ENCODE results near the gene CCDC89.

Gene CCDC89

DNA sequence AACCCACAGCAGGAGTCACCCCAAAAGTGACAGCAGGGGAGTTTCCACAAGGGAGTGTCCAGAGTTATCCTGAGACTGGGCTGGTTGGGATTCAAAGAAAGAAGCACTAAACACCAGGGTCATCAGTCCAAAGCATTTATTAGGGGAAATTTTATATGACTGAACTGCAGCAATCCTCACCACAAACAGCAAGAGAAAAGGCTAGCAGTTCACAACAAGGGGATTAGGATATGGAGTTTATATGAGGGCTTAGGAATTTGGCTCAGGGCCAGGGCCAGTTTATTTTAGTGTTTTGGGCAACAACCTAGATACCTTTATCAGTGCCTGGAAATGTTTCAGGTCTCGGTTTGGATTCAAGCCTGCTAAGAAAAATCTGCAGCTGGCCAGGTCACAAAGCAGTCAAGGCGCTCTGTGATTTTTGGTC lies 42.8 kb downstream of the CCDC89 start (continued):
- TF ChIP-seq, protein P1, sequence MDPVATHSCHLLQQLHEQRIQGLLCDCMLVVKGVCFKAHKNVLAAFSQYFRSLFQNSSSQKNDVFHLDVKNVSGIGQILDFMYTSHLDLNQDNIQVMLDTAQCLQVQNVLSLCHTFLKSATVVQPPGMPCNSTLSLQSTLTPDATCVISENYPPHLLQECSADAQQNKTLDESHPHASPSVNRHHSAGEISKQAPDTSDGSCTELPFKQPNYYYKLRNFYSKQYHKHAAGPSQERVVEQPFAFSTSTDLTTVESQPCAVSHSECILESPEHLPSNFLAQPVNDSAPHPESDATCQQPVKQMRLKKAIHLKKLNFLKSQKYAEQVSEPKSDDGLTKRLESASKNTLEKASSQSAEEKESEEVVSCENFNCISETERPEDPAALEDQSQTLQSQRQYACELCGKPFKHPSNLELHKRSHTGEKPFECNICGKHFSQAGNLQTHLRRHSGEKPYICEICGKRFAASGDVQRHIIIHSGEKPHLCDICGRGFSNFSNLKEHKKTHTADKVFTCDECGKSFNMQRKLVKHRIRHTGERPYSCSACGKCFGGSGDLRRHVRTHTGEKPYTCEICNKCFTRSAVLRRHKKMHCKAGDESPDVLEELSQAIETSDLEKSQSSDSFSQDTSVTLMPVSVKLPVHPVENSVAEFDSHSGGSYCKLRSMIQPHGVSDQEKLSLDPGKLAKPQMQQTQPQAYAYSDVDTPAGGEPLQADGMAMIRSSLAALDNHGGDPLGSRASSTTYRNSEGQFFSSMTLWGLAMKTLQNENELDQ (tag by site-specific recombination; IDR thresholded peaks at IDR 0.05; ENCODE audit: low read depth), result no peak
- TF ChIP-seq TCF7L2 (IDR thresholded peaks at IDR 0.05; ENCODE audit: borderline replicate concordance, low read depth, low read length) (no peak), ZIC2 (tag by site-specific recombination; IDR thresholded peaks at IDR 0.05) (no peak), ZNF169 (tag by site-specific recombination; IDR thresholded peaks at IDR 0.05) (no peak), ZNF266 (tag by site-specific recombination; IDR thresholded peaks at IDR 0.05; ENCODE audit: low read depth) (no peak), GLIS1 (tag by site-specific recombination; IDR thresholded peaks at IDR 0.05) (no peak), ZNF548 (tag by site-specific recombination; IDR thresholded peaks at IDR 0.05) (no peak), FEZF1 (tag by site-specific recombination; IDR thresholded peaks at IDR 0.05) (peak; percentile 88), RBAK (tag by site-specific recombination; IDR thresholded peaks at IDR 0.05) (no peak), ZNF561 (tag by site-specific recombination; IDR thresholded peaks at IDR 0.05; ENCODE audit: borderline replicate concordance) (no peak), ZNF660 (tag by site-specific recombination; IDR thresholded peaks at IDR 0.05) (peak; percentile 47; the same call in 1 of the 2 replicates), ZNF335 (tag by site-specific recombination; conservative IDR thresholded peaks at IDR 0.05) (peak; percentile 61), BCL11A (tag by site-specific recombination; IDR thresholded peaks at IDR 0.05; ENCODE audit: low read depth) (no peak), ZNF510 (tag by site-specific recombination; IDR thresholded peaks at IDR 0.05; ENCODE audit: insufficient replicate concordance) (no peak), SP3 (tag by site-specific recombination; IDR thresholded peaks at IDR 0.05) (no peak), ZEB2 (tag by site-specific recombination; IDR thresholded peaks at IDR 0.05) (no peak), SP7 (tag by site-specific recombination; IDR thresholded peaks at IDR 0.05) (peak; percentile 68), ZNF404 (tag by site-specific recombination; IDR thresholded peaks at IDR 0.05) (no peak), ZNF785 (tag by site-specific recombination; IDR thresholded peaks at IDR 0.05) (no peak), ZNF837 (tag by site-specific recombination; IDR thresholded peaks at IDR 0.05) (no peak), ZNF555 (tag by site-specific recombination; conservative IDR thresholded peaks at IDR 0.05) (no peak), MZF1 (tag by site-specific recombination; IDR thresholded peaks at IDR 0.05; ENCODE audit: borderline replicate concordance) (peak; percentile 79; the same call in 1 of the 2 replicates)
- TF ChIP-seq, protein P2, sequence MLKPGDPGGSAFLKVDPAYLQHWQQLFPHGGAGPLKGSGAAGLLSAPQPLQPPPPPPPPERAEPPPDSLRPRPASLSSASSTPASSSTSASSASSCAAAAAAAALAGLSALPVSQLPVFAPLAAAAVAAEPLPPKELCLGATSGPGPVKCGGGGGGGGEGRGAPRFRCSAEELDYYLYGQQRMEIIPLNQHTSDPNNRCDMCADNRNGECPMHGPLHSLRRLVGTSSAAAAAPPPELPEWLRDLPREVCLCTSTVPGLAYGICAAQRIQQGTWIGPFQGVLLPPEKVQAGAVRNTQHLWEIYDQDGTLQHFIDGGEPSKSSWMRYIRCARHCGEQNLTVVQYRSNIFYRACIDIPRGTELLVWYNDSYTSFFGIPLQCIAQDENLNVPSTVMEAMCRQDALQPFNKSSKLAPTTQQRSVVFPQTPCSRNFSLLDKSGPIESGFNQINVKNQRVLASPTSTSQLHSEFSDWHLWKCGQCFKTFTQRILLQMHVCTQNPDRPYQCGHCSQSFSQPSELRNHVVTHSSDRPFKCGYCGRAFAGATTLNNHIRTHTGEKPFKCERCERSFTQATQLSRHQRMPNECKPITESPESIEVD (tag by site-specific recombination; IDR thresholded peaks at IDR 0.05), result peak; percentile 43
- TF ChIP-seq, protein P3, sequence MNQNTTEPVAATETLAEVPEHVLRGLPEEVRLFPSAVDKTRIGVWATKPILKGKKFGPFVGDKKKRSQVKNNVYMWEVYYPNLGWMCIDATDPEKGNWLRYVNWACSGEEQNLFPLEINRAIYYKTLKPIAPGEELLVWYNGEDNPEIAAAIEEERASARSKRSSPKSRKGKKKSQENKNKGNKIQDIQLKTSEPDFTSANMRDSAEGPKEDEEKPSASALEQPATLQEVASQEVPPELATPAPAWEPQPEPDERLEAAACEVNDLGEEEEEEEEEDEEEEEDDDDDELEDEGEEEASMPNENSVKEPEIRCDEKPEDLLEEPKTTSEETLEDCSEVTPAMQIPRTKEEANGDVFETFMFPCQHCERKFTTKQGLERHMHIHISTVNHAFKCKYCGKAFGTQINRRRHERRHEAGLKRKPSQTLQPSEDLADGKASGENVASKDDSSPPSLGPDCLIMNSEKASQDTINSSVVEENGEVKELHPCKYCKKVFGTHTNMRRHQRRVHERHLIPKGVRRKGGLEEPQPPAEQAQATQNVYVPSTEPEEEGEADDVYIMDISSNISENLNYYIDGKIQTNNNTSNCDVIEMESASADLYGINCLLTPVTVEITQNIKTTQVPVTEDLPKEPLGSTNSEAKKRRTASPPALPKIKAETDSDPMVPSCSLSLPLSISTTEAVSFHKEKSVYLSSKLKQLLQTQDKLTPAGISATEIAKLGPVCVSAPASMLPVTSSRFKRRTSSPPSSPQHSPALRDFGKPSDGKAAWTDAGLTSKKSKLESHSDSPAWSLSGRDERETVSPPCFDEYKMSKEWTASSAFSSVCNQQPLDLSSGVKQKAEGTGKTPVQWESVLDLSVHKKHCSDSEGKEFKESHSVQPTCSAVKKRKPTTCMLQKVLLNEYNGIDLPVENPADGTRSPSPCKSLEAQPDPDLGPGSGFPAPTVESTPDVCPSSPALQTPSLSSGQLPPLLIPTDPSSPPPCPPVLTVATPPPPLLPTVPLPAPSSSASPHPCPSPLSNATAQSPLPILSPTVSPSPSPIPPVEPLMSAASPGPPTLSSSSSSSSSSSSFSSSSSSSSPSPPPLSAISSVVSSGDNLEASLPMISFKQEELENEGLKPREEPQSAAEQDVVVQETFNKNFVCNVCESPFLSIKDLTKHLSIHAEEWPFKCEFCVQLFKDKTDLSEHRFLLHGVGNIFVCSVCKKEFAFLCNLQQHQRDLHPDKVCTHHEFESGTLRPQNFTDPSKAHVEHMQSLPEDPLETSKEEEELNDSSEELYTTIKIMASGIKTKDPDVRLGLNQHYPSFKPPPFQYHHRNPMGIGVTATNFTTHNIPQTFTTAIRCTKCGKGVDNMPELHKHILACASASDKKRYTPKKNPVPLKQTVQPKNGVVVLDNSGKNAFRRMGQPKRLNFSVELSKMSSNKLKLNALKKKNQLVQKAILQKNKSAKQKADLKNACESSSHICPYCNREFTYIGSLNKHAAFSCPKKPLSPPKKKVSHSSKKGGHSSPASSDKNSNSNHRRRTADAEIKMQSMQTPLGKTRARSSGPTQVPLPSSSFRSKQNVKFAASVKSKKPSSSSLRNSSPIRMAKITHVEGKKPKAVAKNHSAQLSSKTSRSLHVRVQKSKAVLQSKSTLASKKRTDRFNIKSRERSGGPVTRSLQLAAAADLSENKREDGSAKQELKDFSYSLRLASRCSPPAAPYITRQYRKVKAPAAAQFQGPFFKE (tag by site-specific recombination; IDR thresholded peaks at IDR 0.05; ENCODE audit: borderline replicate concordance), result no peak
- TF ChIP-seq, protein P4, sequence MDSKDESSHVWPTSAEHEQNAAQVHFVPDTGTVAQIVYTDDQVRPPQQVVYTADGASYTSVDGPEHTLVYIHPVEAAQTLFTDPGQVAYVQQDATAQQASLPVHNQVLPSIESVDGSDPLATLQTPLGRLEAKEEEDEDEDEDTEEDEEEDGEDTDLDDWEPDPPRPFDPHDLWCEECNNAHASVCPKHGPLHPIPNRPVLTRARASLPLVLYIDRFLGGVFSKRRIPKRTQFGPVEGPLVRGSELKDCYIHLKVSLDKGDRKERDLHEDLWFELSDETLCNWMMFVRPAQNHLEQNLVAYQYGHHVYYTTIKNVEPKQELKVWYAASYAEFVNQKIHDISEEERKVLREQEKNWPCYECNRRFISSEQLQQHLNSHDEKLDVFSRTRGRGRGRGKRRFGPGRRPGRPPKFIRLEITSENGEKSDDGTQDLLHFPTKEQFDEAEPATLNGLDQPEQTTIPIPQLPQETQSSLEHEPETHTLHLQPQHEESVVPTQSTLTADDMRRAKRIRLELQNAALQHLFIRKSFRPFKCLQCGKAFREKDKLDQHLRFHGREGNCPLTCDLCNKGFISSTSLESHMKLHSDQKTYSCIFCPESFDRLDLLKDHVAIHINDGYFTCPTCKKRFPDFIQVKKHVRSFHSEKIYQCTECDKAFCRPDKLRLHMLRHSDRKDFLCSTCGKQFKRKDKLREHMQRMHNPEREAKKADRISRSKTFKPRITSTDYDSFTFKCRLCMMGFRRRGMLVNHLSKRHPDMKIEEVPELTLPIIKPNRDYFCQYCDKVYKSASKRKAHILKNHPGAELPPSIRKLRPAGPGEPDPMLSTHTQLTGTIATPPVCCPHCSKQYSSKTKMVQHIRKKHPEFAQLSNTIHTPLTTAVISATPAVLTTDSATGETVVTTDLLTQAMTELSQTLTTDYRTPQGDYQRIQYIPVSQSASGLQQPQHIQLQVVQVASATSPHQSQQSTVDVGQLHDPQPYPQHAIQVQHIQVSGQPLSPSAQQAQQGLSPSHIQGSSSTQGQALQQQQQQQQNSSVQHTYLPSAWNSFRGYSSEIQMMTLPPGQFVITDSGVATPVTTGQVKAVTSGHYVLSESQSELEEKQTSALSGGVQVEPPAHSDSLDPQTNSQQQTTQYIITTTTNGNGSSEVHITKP (tag by site-specific recombination; IDR thresholded peaks at IDR 0.05), result peak; percentile 58
- TF ChIP-seq, protein P5, sequence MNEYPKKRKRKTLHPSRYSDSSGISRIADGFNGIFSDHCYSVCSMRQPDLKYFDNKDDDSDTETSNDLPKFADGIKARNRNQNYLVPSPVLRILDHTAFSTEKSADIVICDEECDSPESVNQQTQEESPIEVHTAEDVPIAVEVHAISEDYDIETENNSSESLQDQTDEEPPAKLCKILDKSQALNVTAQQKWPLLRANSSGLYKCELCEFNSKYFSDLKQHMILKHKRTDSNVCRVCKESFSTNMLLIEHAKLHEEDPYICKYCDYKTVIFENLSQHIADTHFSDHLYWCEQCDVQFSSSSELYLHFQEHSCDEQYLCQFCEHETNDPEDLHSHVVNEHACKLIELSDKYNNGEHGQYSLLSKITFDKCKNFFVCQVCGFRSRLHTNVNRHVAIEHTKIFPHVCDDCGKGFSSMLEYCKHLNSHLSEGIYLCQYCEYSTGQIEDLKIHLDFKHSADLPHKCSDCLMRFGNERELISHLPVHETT (tag by site-specific recombination; IDR thresholded peaks at IDR 0.05), result no peak
